ENCODE data around the gene FOXD3.

Gene FOXD3

GRCh38 chr1:63323865-63324778 is 1.8 kb downstream of the FOXD3 start:
- no peak overlapping the region for H3K4me3 ChIP-seq (ENCODE audit: low read depth, low read length)
- ChIA-PET POLR2A (no interaction called here), CTCF (interaction anchor here (1.4 kb wide), 1 partner anchor 31 kb away, joined by 4 read pairs; no protein-coding TSS in a partner anchor)
- TF ChIP-seq CTCF (IDR thresholded peaks at IDR 0.05; ENCODE audit: insufficient read depth, low read length, missing control alignments) = no peak
- DNase-seq (ENCODE audit: low read depth, low spot score) = no peak

- no peak for DNase-seq (ENCODE audit: low read depth, low spot score)
- TF ChIP-seq CTCF (IDR thresholded peaks at IDR 0.05; ENCODE audit: insufficient read depth, low read length, missing control alignments) = no peak
- POLR2A ChIA-PET = no interaction called here
- CTCF ChIA-PET = interaction anchor here (4.5 kb wide), 1 partner anchor 213 kb away, joined by 21 read pairs; no protein-coding TSS in a partner anchor
- no peak overlapping the region for H3K4me3 ChIP-seq (ENCODE audit: low read depth, low read length)
These were observed 2.4 kb downstream of the FOXD3 start for GRCh38 chr1:63324779-63325119.

DNA sequence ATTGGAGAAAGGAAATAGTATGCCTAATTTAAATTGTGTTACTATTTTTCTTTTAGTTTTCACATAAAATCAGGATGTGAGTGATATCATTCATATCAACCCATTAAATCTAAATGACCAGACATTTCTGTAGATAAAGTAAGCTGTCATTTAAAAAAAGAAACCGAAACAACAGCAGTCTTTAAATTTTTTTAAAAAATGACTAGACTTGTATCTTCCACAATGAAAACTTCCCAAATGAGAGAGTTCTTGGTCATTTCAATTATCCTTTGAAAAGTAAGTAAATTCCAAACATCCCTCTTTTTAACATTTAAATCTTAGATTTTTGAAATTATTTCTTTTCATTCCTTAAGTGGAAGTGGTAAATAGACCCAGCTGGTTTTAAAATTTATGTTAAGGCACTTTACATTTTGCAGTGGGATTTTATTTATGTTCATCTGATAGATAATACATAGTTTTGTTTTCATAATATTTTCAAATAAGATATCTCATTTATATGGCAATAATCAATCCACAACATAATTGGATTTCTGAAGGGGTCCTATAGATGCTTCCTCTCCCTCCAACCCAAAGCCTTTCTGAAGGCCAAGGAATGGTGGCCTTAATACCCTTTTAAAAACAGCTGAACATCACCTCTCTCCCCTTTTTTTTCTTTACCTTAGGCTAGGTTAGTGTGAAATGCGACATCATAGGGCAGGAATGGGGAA is 3.1 kb downstream of the FOXD3 start:
- no peak for TF ChIP-seq CTCF (IDR thresholded peaks at IDR 0.05; ENCODE audit: insufficient read depth, low read length, missing control alignments)
- CTCF ChIA-PET = interaction anchor here (1.0 to 4.5 kb wide), 2 partner anchors 115 to 212 kb away, joined by 4 to 21 read pairs; no protein-coding TSS in a partner anchor
- POLR2A ChIA-PET = no interaction called here
- DNase-seq (ENCODE audit: low read depth, low spot score) = no peak
- no peak overlapping the region for H3K4me3 ChIP-seq (ENCODE audit: low read depth, low read length)

DNA sequence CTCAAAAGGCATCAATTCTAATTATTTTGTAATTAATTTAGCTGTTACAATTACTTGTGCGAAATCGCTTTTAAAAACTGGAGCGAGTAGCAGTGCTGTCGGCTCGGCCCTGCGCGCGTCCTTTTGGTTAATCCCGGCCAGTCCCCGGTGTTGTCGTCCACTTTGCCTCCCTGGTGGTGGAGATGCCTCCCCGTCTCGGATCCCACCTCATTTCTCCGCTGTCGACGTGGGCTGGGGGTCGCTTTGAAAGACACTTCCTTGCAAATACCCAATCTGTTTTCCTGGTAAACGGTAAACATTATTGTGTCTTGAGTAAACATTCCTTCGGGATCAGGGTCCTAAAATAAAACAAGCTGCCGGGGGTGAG is 3.7 kb downstream of the FOXD3 start:
- no peak for DNase-seq (ENCODE audit: low read depth, low spot score)
- ChIA-PET CTCF (interaction anchor here (1.0 to 4.5 kb wide), 6 partner anchors 10 to 229 kb away, joined by 3 to 21 read pairs (median 6); no protein-coding TSS in a partner anchor), POLR2A (no interaction called here)

DNA sequence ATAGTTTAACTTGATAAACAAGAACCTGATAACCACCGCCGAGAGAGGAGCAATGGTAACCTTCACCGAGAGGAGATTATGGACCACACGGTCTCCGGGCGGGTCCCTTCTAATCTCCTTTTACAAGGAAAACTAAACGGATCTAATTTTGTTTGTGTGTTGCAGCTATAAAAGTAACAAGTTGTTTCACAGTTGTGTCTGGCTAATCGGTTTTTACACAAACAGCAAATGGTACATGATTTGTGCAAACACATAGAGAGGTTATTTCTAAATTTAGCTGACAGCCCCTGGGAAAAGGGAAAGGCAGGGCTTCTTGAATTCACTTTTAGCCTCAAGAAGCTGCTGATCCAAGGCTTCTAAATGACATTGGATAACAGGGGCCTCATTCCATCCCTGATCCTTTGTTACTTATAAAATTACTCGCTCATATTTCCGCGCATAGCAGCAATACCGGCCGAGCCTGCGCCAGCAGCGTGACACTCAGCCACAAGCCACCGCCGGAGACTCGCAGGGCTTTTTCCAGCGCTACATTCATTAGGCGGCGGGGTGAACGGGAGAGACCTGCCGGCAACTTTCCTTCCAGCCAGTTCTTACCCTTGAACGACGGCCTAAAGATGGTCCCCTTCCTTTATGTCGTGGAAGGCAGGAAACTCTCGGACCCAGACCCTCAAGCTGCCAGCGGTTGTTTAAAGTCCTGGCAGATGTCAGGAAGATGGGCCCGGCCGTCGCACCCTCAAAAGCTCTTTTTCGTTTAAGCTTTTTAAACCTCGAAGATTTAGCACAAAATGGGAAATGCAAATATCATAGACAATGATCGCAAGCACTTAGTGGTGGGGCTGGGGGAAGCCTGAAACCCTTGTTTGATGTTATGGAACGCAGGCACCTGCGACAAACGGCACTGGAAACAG is 4.4 kb downstream of the FOXD3 start:
- no peak for TF ChIP-seq CTCF (IDR thresholded peaks at IDR 0.05; ENCODE audit: insufficient read depth, low read length, missing control alignments)
- ChIA-PET CTCF (interaction anchor here (1.0 to 4.5 kb wide), 10 partner anchors 9 to 228 kb away, joined by 3 to 21 read pairs (median 4); no protein-coding TSS in a partner anchor), POLR2A (no interaction called here)
- DNase-seq (ENCODE audit: low read depth, low spot score) = no peak
- H3K4me3 ChIP-seq (ENCODE audit: low read depth, low read length) = no peak overlapping the region

More for the DNA sequence above, 3.7 kb downstream of the FOXD3 start:
- no peak overlapping the region for H3K4me3 ChIP-seq (ENCODE audit: low read depth, low read length)
- no peak for TF ChIP-seq CTCF (IDR thresholded peaks at IDR 0.05; ENCODE audit: insufficient read depth, low read length, missing control alignments)
